Measurements from ENCODE around the gene SERF1A.
"Not testable (repeated sequence)": the region's sequence is repeated elsewhere in the genome, so short reads cannot be mapped to it uniquely, and the experiment has no call there.

Gene SERF1A

GRCh38 chr5:70900533-70901271 lies at the start of gene SERF1A:
TSS of gene SERF1A (plus strand) at chr5:70900669. CDS start at chr5:70900870, 201 bp downstream.
- CTCF ChIA-PET; POLR2A ChIA-PET (ENCODE audit: low non-redundant PET); DNase-seq (ENCODE audit: low spot score); H3K27ac ChIP-seq: not testable (repeated sequence)

GRCh38 chr5:70866778-70867177 lies 33.7 kb upstream of the SERF1A start:
- DNase-seq (ENCODE audit: low spot score); H3K27ac ChIP-seq; POLR2A ChIA-PET (ENCODE audit: low non-redundant PET); CTCF ChIA-PET: not testable (repeated sequence)

- POLR2A ChIA-PET (ENCODE audit: low non-redundant PET); CTCF ChIA-PET: not testable (repeated sequence)
These were observed 29.8 kb upstream of the SERF1A start for GRCh38 chr5:70870626-70871025.

GRCh38 chr5:70896076-70896475 lies 4.4 kb upstream of the SERF1A start:
- CTCF ChIA-PET; H3K27ac ChIP-seq; DNase-seq (ENCODE audit: low spot score); POLR2A ChIA-PET (ENCODE audit: low non-redundant PET): not testable (repeated sequence)

More at GRCh38 chr5:70870626-70871025, 29.8 kb upstream of the SERF1A start:
- H3K27ac ChIP-seq; DNase-seq (ENCODE audit: low spot score): not testable (repeated sequence)

- H3K27ac ChIP-seq; POLR2A ChIA-PET (ENCODE audit: low non-redundant PET); DNase-seq (ENCODE audit: low spot score); CTCF ChIA-PET: not testable (repeated sequence)
These were observed 753 bp downstream of the SERF1A start for GRCh38 chr5:70901272-70901571.

GRCh38 chr5:70906624-70907023 lies 6.2 kb downstream of the SERF1A start:
- H3K27ac ChIP-seq; CTCF ChIA-PET; POLR2A ChIA-PET (ENCODE audit: low non-redundant PET); DNase-seq (ENCODE audit: low spot score): not testable (repeated sequence)

- POLR2A ChIA-PET (ENCODE audit: low non-redundant PET); CTCF ChIA-PET; DNase-seq (ENCODE audit: low spot score); H3K27ac ChIP-seq: not testable (repeated sequence)
These were observed 16.4 kb downstream of the SERF1A start for GRCh38 chr5:70916829-70917228.

GRCh38 chr5:70925211-70925562 lies 24.7 kb downstream of the SERF1A start:
- POLR2A ChIA-PET (ENCODE audit: low non-redundant PET); DNase-seq (ENCODE audit: low spot score); CTCF ChIA-PET; H3K27ac ChIP-seq: not testable (repeated sequence)

- POLR2A ChIA-PET (ENCODE audit: low non-redundant PET); H3K27ac ChIP-seq; DNase-seq (ENCODE audit: low spot score); CTCF ChIA-PET: not testable (repeated sequence)
These were observed 31.4 kb downstream of the SERF1A start for GRCh38 chr5:70931709-70932368.

- DNase-seq (ENCODE audit: low spot score); POLR2A ChIA-PET (ENCODE audit: low non-redundant PET); H3K27ac ChIP-seq; CTCF ChIA-PET: not testable (repeated sequence)
These were observed 32.1 kb downstream of the SERF1A start for GRCh38 chr5:70932560-70932959.

- DNase-seq (ENCODE audit: low spot score); POLR2A ChIA-PET (ENCODE audit: low non-redundant PET); H3K27ac ChIP-seq; CTCF ChIA-PET: not testable (repeated sequence)
These were observed 52.6 kb downstream of the SERF1A start for GRCh38 chr5:70953068-70953467.

All from RWPE1 (cell line).